HFF-Myc (cell line): ENCODE measurements around the gene NTM.

Experiments used
- DNase-seq: peaks from one replicate; pipeline ENCODE4 v3.0.0-alpha.2; 2011; ENCODE audit warnings: low read depth; ENCODE audit errors: extremely low read depth
- H3K4me3 ChIP-seq: replicated peaks from 2 replicates; pipeline ENCODE4 v1.5.1; 2011; ENCODE audit warnings: low read depth, mild to moderate bottlenecking, control low read depth, low read length
- TF ChIP-seq, protein P1 (sequence below): IDR thresholded peaks from 2 replicates; pipeline ENCODE4 v1.5.1; 2012; ENCODE audit warnings: mild to moderate bottlenecking, low read depth, low read length, control low read depth; ENCODE audit errors: missing control alignments

Gene NTM

GRCh38 chr11:131744847-131745246 lies 374.4 kb downstream of the NTM start:
- H3K4me3 ChIP-seq: no peak overlapping the region
- DNase-seq: no peak
- TF ChIP-seq, protein P1, sequence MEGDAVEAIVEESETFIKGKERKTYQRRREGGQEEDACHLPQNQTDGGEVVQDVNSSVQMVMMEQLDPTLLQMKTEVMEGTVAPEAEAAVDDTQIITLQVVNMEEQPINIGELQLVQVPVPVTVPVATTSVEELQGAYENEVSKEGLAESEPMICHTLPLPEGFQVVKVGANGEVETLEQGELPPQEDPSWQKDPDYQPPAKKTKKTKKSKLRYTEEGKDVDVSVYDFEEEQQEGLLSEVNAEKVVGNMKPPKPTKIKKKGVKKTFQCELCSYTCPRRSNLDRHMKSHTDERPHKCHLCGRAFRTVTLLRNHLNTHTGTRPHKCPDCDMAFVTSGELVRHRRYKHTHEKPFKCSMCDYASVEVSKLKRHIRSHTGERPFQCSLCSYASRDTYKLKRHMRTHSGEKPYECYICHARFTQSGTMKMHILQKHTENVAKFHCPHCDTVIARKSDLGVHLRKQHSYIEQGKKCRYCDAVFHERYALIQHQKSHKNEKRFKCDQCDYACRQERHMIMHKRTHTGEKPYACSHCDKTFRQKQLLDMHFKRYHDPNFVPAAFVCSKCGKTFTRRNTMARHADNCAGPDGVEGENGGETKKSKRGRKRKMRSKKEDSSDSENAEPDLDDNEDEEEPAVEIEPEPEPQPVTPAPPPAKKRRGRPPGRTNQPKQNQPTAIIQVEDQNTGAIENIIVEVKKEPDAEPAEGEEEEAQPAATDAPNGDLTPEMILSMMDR: no peak

GRCh38 chr11:131745405-131745804 lies 375.0 kb downstream of the NTM start:
- TF ChIP-seq, protein P1: no peak
- DNase-seq: no peak
- no peak overlapping the region for H3K4me3 ChIP-seq

DNA sequence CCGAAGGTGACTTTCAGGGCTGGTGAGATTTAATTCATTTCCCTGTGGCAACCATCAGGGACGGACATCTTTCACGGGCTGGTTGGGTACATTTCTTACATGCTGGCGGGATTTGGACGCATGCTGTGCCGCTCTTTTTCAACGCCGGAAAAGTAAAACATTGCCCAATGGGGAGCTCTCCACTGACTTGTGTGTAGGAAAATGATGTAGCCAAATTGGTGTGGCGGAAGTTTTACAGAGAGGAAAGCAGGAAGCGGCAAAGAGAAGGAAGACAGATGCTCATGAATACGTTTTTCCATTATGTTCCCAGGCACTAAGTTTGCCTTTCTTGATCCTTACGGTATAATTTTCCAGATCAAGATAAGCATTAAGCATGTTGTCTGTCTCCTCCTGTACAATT lies 375.8 kb downstream of the NTM start:
- H3K4me3 ChIP-seq: no peak overlapping the region
- no peak for DNase-seq
- TF ChIP-seq, protein P1: no peak

DNA sequence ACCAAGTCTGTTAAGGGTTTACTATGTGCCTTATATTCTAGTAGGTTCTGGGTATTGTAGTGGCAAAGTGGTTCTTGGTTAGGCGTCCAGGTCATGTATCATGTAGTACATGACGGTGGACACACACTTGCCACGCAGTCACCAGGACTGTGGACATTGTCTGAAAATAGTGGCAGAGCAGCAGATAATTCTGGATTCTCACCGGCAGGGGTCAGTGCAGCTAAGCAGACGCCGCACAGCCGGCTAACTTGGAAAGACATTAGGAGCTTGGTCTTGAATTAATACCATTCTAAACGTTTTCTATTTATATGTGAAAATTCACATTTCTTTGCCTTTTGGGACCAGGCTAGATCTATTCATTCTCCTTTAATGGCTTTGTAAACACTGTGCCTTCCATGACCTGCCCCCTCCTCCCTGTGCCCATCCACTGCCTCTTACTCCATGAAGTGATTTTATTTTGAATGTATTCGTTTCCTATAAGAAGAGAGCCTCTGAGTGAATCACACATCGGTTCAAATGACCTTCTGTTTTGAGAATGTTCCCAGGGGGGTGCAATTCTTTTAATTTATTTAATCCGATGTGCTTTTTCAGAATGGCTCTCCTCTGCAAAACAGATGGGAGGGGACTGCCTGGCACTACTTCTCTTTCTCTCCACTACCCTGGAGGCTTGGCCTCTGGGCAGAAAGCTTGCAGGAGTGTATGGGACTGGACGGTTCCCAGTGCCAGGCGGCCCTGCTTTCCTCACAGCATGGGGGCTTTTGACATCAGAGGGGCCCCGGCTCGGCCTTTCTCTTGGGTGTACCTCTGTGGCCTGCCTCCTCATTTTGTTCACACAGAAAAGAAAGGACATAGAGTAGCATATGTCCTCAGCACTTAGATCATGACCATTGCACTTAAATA lies 378.0 kb downstream of the NTM start:
- DNase-seq: peak; percentile 39
- TF ChIP-seq, protein P1: peak; percentile 78
- no peak overlapping the region for H3K4me3 ChIP-seq

DNA sequence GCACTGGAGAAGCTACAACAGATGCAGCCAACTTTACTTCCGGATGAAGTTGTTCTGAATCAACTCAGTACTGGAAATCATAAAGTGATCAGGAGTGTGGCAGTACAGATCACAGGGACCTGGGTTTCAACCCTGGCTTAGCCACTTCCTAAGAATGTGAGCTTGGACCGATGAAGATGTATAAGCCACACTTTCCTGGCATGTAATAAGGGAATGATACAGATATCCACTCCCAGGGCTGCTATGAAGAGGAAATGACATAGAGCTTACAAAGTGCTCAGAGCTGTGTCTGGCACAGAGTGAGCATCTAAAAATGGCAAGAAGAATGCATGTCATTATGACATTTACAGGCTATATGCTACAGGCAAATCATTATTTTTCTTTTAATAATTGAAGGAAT lies 378.7 kb downstream of the NTM start:
- TF ChIP-seq, protein P1: no peak

GRCh38 chr11:131750152-131750551 lies 379.7 kb downstream of the NTM start:
- TF ChIP-seq, protein P1: no peak
- no peak overlapping the region for H3K4me3 ChIP-seq
- no peak for DNase-seq

More for the DNA sequence above, 378.7 kb downstream of the NTM start:
- peak; percentile 32 for DNase-seq
- H3K4me3 ChIP-seq: no peak overlapping the region
